Liver (tissue), 9 donors: ENCODE data around the gene WWOX. TPM values are rescaled to one million over a fixed set of nuclear protein-coding genes. Genes with fewer than 3 reads are reported as not detected.

Source experiments
- DNase-seq: peaks from one replicate; pipeline ENCODE4 v3.0.0-alpha.2; 2017; ENCODE audit warnings: low spot score
- H3K27ac ChIP-seq, 2 donors: one replicate each; pipeline ENCODE4 v1.7.0; 2013; ENCODE audit warnings: inconsistent platforms in 2 of 2, low read length in 2 of 2, control low read depth in 1 of 2, low read depth in 1 of 2, mild to moderate bottlenecking in 1 of 2
- H3K27me3 ChIP-seq, 4 donors: one replicate each; pipeline versions ENCODE4 v1.6.1 to v1.7.0; 2013; ENCODE audit warnings: low read length in 3 of 4, inconsistent platforms in 1 of 4, mild to moderate bottlenecking in 1 of 4, moderate library complexity in 1 of 4; ENCODE audit not compliant: control insufficient read depth in 4 of 4, insufficient read depth in 4 of 4
- H3K36me3 ChIP-seq, 4 donors: one replicate each; pipeline versions ENCODE4 v1.6.1 to v1.7.0; 2013; ENCODE audit warnings: low read length in 3 of 4, mild to moderate bottlenecking in 3 of 4, low read depth in 1 of 4, moderate library complexity in 1 of 4; ENCODE audit not compliant: control insufficient read depth in 4 of 4, insufficient read depth in 3 of 4
- H3K4me1 ChIP-seq, 4 donors: one replicate each; pipeline versions ENCODE4 v1.6.1 to v1.7.0; 2013; ENCODE audit warnings: low read length in 3 of 4, mild to moderate bottlenecking in 3 of 4, moderate library complexity in 1 of 4; ENCODE audit not compliant: control insufficient read depth in 4 of 4, insufficient read depth in 4 of 4
- H3K4me3 ChIP-seq, 3 donors: one replicate each; pipeline versions ENCODE4 v1.6.1 to v1.7.0; 2013; ENCODE audit warnings: low read length in 3 of 3, control low read depth in 1 of 3, low read depth in 1 of 3, mild to moderate bottlenecking in 1 of 3
- H3K9ac ChIP-seq, 2 donors: one replicate each; pipeline ENCODE4 v1.7.0; 2013; ENCODE audit warnings: low read length in 2 of 2, mild to moderate bottlenecking in 2 of 2, moderate library complexity in 2 of 2, control low read depth in 1 of 2, low read depth in 1 of 2
- H3K9me3 ChIP-seq, 4 donors: one replicate each; pipeline versions ENCODE4 v1.6.1 to v1.7.0; 2013; ENCODE audit warnings: low read length in 3 of 4; ENCODE audit not compliant: control insufficient read depth in 4 of 4
- EGR1 ChIP-seq, 2 donors: IDR thresholded peaks; 2 replicates each; pipeline ENCODE4 v1.6.1; 2016 to 2018; ENCODE audit warnings: antibody characterized with exemption in 2 of 2, low read depth in 2 of 2
- FOXA1 ChIP-seq: IDR thresholded peaks from 2 replicates; pipeline ENCODE4 v1.6.1; 2016; ENCODE audit warnings: antibody characterized with exemption
- FOXA2 ChIP-seq: IDR thresholded peaks from 2 replicates; pipeline ENCODE4 v1.6.1; 2016; ENCODE audit warnings: antibody characterized with exemption
- GABPA ChIP-seq, 2 donors: IDR thresholded peaks in 1 of 2; conservative IDR thresholded peaks in 1 of 2; 2 replicates each; pipeline ENCODE4 v1.6.1; 2016; ENCODE audit warnings: antibody characterized with exemption in 2 of 2, mild to moderate bottlenecking in 1 of 2, moderate library complexity in 1 of 2
- HNF4A ChIP-seq, 2 donors: conservative IDR thresholded peaks; 2 replicates each; pipeline ENCODE4 v1.6.1; 2016; ENCODE audit warnings: antibody characterized with exemption in 2 of 2, mild to moderate bottlenecking in 2 of 2
- HNF4G ChIP-seq: IDR thresholded peaks from 2 replicates; pipeline ENCODE4 v1.6.1; 2016; ENCODE audit warnings: antibody characterized with exemption
- JUND ChIP-seq, 2 donors: IDR thresholded peaks; 2 replicates each; pipeline ENCODE4 v1.6.1; 2016; ENCODE audit warnings: antibody characterized with exemption in 2 of 2
- NR2F2 ChIP-seq: IDR thresholded peaks from 2 replicates; pipeline ENCODE4 v1.6.1; 2016; ENCODE audit warnings: antibody characterized with exemption
- RAD21 ChIP-seq, 2 donors: IDR thresholded peaks; 2 replicates each; pipeline ENCODE4 v1.6.1; 2016; ENCODE audit warnings: antibody characterized with exemption in 2 of 2, mild to moderate bottlenecking in 2 of 2
- RXRA ChIP-seq, 2 donors: IDR thresholded peaks; 2 replicates each; pipeline ENCODE4 v1.6.1; 2017 to 2018; ENCODE audit warnings: antibody characterized with exemption in 2 of 2, mild to moderate bottlenecking in 1 of 2
- SP1 ChIP-seq: IDR thresholded peaks from 2 replicates; pipeline ENCODE4 v1.6.1; 2018; ENCODE audit warnings: antibody characterized with exemption, mild to moderate bottlenecking
- TAF1 ChIP-seq: conservative IDR thresholded peaks from 2 replicates; pipeline ENCODE4 v1.6.1; 2016; ENCODE audit warnings: antibody characterized with exemption, mild to moderate bottlenecking
- YY1 ChIP-seq: IDR thresholded peaks from 2 replicates; pipeline ENCODE4 v1.6.1; 2016; ENCODE audit warnings: antibody characterized with exemption, mild to moderate bottlenecking
- WGBS: extraction: QIAGEN DNeasy Blood & Tissue Kit; methylation state at CpG from one replicate; pipeline ENCODE4 v1.1.7; 2013; 5-methylcytosine and 5-hydroxymethylcytosine counted together
- polyA plus RNA-seq, 2 donors: library from polyadenylated mRNA; stranded (reverse) in 1 of 2; unstranded in 1 of 2; fragments of 200-250 nt in 1 of 2; fragments of >200 nt in 1 of 2; fragmentation: Nextera tagmentation in 1 of 2; extraction: Ambion mirVana in 1 of 2; gene quantifications; one replicate each; pipeline versions ENCODE4 v1.2.1 to v1.2.3, GENCODE V29; 2013 to 2015
- total RNA-seq, 2 donors: library from RNA; depleted of rRNA; stranded (reverse); fragments of >200 nt; gene quantifications; one replicate each; pipeline ENCODE4 v1.2.3, GENCODE V29; 2014
- TF ChIP-seq, protein P1 (sequence below): IDR thresholded peaks from 2 replicates; pipeline ENCODE4 v1.6.1; 2016; ENCODE audit warnings: antibody characterized with exemption
- TF ChIP-seq, protein P2 (sequence below): IDR thresholded peaks from 2 replicates; pipeline ENCODE4 v1.6.1; 2016; ENCODE audit warnings: antibody characterized with exemption
- TF ChIP-seq, protein P3 (sequence below): fragments of 150-350 bp; IDR thresholded peaks from 2 replicates; pipeline ENCODE4 v1.5.1; 2017; ENCODE audit warnings: improper control_type of control experiment, low read depth, low read length; ENCODE audit not compliant: missing input control
- TF ChIP-seq, protein P4 (sequence below): IDR thresholded peaks from 2 replicates; pipeline ENCODE4 v1.6.1; 2016; ENCODE audit warnings: antibody characterized with exemption, mild to moderate bottlenecking
- TF ChIP-seq, protein P5 (sequence below): IDR thresholded peaks from 2 replicates; pipeline ENCODE4 v1.6.1; 2016; ENCODE audit warnings: antibody characterized with exemption
- donor health status: healthy.
- donor health status: healthy.
- donor health status: healthy.
- donor health status: healthy.
- donor health status: healthy.

Gene WWOX
- total and polyA plus RNA-seq, 4 donors = 9.8 to 46.0 (median 15.3) TPM

DNA sequence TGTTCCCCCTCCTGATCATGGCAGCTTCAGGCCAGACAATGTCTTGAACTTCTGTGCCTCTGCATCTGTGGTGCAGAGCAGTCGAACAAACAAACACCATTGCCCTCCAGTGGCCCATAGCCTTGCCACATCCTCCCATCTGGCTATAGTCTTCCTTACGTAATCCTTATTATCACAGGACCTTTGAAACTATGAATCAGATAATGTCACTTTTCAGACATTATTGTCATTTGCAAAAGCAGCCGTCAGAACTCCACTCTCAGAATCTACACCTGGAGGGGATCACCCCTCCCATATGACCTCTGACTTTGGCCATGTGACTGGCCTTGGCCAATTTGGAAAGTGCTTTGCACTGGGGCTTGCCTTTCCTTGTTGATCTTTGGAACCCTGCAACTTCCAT lies 1113.8 kb downstream of the WWOX start:
- DNase-seq = no peak
- Histone ChIP-seq H3K27me3 (no peaks in the 10 kb centered on the region), H3K4me3 (no peak overlapping the region), H3K4me1 (peaks cover 0 to 3% (median 0%) of the 10 kb centered on the region in 4 donors), H3K9me3 (peaks cover 1 to 12% (median 8%) of the 10 kb centered on the region in 4 donors), H3K27ac (no peak overlapping the region), H3K9ac (no peak overlapping the region), H3K36me3 (no peaks in the 10 kb centered on the region)
- WGBS = 37% methylated on average over 3 of the region's 3 CpGs
- TF ChIP-seq RXRA (IDR thresholded peaks at IDR 0.05) (peak in 1 of 2 donors; percentile 33), HNF4A (conservative IDR thresholded peaks at IDR 0.05) (peak; percentile 23 to 56), FOXA2 (no peak), RAD21 (IDR thresholded peaks at IDR 0.05) (peak; percentile 63 to 66)
- TF ChIP-seq, protein P1, sequence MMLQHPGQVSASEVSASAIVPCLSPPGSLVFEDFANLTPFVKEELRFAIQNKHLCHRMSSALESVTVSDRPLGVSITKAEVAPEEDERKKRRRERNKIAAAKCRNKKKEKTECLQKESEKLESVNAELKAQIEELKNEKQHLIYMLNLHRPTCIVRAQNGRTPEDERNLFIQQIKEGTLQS = no peak
- TF ChIP-seq, protein P2, sequence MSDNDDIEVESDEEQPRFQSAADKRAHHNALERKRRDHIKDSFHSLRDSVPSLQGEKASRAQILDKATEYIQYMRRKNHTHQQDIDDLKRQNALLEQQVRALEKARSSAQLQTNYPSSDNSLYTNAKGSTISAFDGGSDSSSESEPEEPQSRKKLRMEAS = no peak
- TF ChIP-seq, protein P3, sequence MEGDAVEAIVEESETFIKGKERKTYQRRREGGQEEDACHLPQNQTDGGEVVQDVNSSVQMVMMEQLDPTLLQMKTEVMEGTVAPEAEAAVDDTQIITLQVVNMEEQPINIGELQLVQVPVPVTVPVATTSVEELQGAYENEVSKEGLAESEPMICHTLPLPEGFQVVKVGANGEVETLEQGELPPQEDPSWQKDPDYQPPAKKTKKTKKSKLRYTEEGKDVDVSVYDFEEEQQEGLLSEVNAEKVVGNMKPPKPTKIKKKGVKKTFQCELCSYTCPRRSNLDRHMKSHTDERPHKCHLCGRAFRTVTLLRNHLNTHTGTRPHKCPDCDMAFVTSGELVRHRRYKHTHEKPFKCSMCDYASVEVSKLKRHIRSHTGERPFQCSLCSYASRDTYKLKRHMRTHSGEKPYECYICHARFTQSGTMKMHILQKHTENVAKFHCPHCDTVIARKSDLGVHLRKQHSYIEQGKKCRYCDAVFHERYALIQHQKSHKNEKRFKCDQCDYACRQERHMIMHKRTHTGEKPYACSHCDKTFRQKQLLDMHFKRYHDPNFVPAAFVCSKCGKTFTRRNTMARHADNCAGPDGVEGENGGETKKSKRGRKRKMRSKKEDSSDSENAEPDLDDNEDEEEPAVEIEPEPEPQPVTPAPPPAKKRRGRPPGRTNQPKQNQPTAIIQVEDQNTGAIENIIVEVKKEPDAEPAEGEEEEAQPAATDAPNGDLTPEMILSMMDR = peak; percentile 27

DNA sequence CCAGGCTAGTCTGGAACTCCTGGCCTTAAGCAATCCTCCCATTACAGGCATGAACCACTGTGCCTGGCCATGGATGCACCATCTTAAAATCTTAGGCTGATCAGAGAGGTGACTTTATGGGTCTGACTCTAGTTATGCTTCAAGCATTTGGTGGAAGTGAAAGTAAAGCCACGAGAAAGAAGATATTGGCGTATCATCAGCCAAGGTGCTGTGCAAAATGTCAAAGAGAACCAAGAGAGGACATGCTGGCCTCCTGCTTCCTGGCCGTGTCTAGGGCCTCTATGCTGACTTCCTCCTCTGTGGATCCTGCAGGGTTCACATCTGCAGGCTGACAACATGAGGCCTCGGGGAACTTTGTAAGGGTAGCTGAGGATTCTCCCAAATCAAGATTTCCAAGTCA lies 1115.8 kb downstream of the WWOX start:
- WGBS = 72% methylated on average over 4 of the region's 4 CpGs
- H3K4me1 ChIP-seq = peaks cover 0 to 3% (median 0%) of the 10 kb centered on the region in 4 donors
- no peak for DNase-seq
- H3K9me3 ChIP-seq = peaks cover 1 to 12% (median 8%) of the 10 kb centered on the region in 4 donors
- no peaks in the 10 kb centered on the region for H3K27me3 ChIP-seq
- TF ChIP-seq HNF4G (no peak), FOXA2 (no peak), EGR1 (IDR thresholded peaks at IDR 0.05; ENCODE audit: low read depth in 2 of 2) (no peak), FOXA1 (no peak), SP1 (no peak), YY1 (no peak), GABPA (IDR thresholded peaks at IDR 0.05 in 1 of 2, conservative IDR thresholded peaks at IDR 0.05 in 1 of 2) (no peak), TAF1 (no peak), HNF4A (conservative IDR thresholded peaks at IDR 0.05) (no peak), RAD21 (IDR thresholded peaks at IDR 0.05) (no peak), JUND (IDR thresholded peaks at IDR 0.05) (no peak), NR2F2 (no peak), RXRA (IDR thresholded peaks at IDR 0.05) (no peak)
- TF ChIP-seq, protein P4, sequence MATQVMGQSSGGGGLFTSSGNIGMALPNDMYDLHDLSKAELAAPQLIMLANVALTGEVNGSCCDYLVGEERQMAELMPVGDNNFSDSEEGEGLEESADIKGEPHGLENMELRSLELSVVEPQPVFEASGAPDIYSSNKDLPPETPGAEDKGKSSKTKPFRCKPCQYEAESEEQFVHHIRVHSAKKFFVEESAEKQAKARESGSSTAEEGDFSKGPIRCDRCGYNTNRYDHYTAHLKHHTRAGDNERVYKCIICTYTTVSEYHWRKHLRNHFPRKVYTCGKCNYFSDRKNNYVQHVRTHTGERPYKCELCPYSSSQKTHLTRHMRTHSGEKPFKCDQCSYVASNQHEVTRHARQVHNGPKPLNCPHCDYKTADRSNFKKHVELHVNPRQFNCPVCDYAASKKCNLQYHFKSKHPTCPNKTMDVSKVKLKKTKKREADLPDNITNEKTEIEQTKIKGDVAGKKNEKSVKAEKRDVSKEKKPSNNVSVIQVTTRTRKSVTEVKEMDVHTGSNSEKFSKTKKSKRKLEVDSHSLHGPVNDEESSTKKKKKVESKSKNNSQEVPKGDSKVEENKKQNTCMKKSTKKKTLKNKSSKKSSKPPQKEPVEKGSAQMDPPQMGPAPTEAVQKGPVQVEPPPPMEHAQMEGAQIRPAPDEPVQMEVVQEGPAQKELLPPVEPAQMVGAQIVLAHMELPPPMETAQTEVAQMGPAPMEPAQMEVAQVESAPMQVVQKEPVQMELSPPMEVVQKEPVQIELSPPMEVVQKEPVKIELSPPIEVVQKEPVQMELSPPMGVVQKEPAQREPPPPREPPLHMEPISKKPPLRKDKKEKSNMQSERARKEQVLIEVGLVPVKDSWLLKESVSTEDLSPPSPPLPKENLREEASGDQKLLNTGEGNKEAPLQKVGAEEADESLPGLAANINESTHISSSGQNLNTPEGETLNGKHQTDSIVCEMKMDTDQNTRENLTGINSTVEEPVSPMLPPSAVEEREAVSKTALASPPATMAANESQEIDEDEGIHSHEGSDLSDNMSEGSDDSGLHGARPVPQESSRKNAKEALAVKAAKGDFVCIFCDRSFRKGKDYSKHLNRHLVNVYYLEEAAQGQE = no peak
- TF ChIP-seq, protein P1 = no peak
- TF ChIP-seq, protein P3 = no peak
- TF ChIP-seq, protein P5, sequence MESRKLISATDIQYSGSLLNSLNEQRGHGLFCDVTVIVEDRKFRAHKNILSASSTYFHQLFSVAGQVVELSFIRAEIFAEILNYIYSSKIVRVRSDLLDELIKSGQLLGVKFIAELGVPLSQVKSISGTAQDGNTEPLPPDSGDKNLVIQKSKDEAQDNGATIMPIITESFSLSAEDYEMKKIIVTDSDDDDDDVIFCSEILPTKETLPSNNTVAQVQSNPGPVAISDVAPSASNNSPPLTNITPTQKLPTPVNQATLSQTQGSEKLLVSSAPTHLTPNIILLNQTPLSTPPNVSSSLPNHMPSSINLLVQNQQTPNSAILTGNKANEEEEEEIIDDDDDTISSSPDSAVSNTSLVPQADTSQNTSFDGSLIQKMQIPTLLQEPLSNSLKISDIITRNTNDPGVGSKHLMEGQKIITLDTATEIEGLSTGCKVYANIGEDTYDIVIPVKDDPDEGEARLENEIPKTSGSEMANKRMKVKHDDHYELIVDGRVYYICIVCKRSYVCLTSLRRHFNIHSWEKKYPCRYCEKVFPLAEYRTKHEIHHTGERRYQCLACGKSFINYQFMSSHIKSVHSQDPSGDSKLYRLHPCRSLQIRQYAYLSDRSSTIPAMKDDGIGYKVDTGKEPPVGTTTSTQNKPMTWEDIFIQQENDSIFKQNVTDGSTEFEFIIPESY = no peak
- TF ChIP-seq, protein P2 = no peak
- no peaks in the 10 kb centered on the region for H3K36me3 ChIP-seq
- no peak overlapping the region for H3K4me3 ChIP-seq
- no peak overlapping the region for H3K9ac ChIP-seq
- no peak overlapping the region for H3K27ac ChIP-seq
